Activated CD8-positive, alpha-beta memory T cell treated with anti-CD3 and anti-CD28 coated beads for 36 hours (primary cell): Measurements from ENCODE around the gene RAB1B. TPM values are rescaled to one million over a fixed set of nuclear protein-coding genes. Genes with fewer than 3 reads are reported as not detected.

Experiments
- CTCF ChIA-PET: fragments of 350-600 bp; sonication (Branson Sonifier 250); formaldehyde crosslinking; loops from one replicate; lab custom pipeline; 2021; ENCODE audit warnings: antibody characterized with exemption; lab: Charles Lee
- POLR2A ChIA-PET: fragments of 350-600 bp; sonication (Branson Sonifier 250); formaldehyde crosslinking; loops from one replicate; lab custom pipeline; 2021; ENCODE audit warnings: antibody characterized with exemption; lab: Charles Lee
- total RNA-seq, 2 experiments: library from RNA; stranded (reverse); gene quantifications; one replicate each; pipeline ENCODE4 v1.2.3, GENCODE V29; 2021

Gene RAB1B
- 100 to 1,000 TPM; 118 TPM for total RNA-seq

DNA sequence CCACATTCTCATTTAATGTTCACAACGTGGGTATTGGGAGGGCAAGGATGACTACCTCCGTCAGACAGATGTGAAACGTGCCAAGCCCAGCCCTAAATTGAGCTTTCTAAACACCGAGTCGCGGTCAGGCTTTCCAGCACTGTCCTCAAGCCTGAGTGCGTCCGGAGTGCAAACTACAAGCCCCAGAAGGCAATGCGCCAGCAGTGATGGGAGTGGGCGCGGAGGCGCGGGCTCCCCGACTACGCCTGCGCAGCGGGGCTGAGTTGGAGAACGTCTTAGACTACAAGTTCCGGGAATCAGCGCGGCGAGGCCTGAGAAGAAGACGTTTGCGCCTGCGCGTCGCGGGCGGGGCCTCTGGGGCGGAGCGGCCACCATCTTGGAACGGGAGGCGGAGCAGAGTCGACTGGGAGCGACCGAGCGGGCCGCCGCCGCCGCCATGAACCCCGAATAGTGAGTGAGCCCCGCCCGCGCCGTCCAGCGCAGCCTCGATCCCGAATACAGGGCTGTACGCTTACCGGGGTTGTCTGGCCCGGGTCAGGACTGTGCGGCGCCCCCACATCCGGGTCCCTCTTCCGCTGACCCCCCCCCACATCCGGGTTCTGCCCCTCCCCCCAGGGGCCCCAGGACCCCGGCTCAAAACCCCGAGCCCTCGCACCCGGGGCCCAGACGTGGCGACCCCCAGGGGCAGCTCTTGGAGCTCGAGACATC is at the start of gene RAB1B:
TSS of gene RAB1B (plus strand) at position 396 of the 708 bp plus-strand sequence. CDS start at position 437, 41 bp downstream.
- POLR2A ChIA-PET = interaction anchor here (0.6 to 1.3 kb wide), 3 partner anchors 21 to 133 kb away, joined by 5 to 8 read pairs (median 8); partner anchors contain the start of gene YIF1A
- CTCF ChIA-PET = interaction anchor here (0.8 to 1.5 kb wide), 6 partner anchors 12 to 170 kb away, joined by 3 to 4 read pairs (median 3); partner anchors contain the start of genes MRPL11 and YIF1A

- CTCF ChIA-PET = no interaction called here
- POLR2A ChIA-PET = no interaction called here
These were observed 49.4 kb upstream of the RAB1B start for GRCh38 chr11:66218846-66219620.

GRCh38 chr11:66219846-66220565 is 48.4 kb upstream of the RAB1B start:
- POLR2A ChIA-PET = interaction anchor here (0.6 kb wide), 1 partner anchor 94 kb away, joined by 4 read pairs; no protein-coding TSS in a partner anchor
- CTCF ChIA-PET = interaction anchor here (1.5 kb wide), 1 partner anchor 291 kb away, joined by 3 read pairs; the partner anchor contains the start of gene BBS1

- ChIA-PET POLR2A (interaction anchor here (0.6 kb wide), 1 partner anchor 94 kb away, joined by 4 read pairs; no protein-coding TSS in a partner anchor), CTCF (interaction anchor here (1.5 to 2.4 kb wide), 2 partner anchors 45 to 290 kb away, joined by 3 to 9 read pairs; partner anchors contain the start of gene BBS1)
These were observed 47.9 kb upstream of the RAB1B start for GRCh38 chr11:66220566-66220935.

- POLR2A ChIA-PET = no interaction called here
These were observed 47.4 kb upstream of the RAB1B start for GRCh38 chr11:66221012-66221411.

DNA sequence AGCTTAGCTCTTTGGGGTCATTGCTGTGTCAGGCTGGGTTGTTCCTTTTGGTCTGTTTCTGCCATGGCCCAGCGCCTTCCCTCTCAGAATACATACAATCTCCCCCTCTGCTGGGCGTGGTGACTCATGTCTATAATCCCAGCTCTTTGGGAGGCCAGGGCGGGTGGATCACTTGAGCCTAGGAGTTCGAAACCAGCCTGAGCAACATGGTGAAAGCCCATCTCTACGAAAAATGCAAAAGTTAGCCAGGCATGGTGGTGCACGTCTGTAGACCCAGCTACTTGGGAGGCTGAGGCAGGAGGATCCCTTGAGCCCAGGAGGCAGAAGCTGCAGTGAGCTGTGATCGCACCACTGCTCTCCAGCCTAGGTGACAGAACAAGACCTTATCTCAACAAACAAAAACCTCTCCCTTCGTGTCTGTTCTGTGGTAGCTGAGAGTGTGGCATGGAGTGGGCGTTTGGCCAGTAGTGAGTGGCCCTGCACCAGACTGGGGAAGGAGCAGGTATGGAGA is 46.7 kb upstream of the RAB1B start:
- ChIA-PET POLR2A (interaction anchor here (0.7 kb wide), 1 partner anchor 67 kb away, joined by 3 read pairs; the partner anchor contains the start of gene YIF1A), CTCF (interaction anchor here (0.7 to 2.4 kb wide), 14 partner anchors 8 to 227 kb away, joined by 3 to 9 read pairs (median 4); partner anchors contain the start of gene YIF1A)

More at GRCh38 chr11:66221012-66221411, 47.4 kb upstream of the RAB1B start:
- CTCF ChIA-PET = interaction anchor here (1.5 to 2.4 kb wide), 4 partner anchors 41 to 290 kb away, joined by 3 to 9 read pairs (median 6); partner anchors contain the start of genes BBS1 and YIF1A

GRCh38 chr11:66222358-66223149 is 45.9 kb upstream of the RAB1B start:
- ChIA-PET CTCF (interaction anchor here (0.7 to 2.4 kb wide), 26 partner anchors 9 to 736 kb away, joined by 3 to 9 read pairs (median 4); partner anchors contain the start of genes CNIH2, PC, RAB1B and YIF1A), POLR2A (interaction anchor here (0.6 kb wide), 1 partner anchor 36 kb away, joined by 3 read pairs; no protein-coding TSS in a partner anchor)

GRCh38 chr11:66224226-66224855 is 44.1 kb upstream of the RAB1B start:
- ChIA-PET CTCF (interaction anchor here (0.7 to 1.5 kb wide), 5 partner anchors 60 to 448 kb away, joined by 3 to 4 read pairs (median 4); no protein-coding TSS in a partner anchor), POLR2A (interaction anchor here (0.7 kb wide), 1 partner anchor 37 kb away, joined by 3 read pairs; no protein-coding TSS in a partner anchor)

- CTCF ChIA-PET = interaction anchor here (1.4 to 1.5 kb wide), 2 partner anchors 60 to 151 kb away, joined by 3 to 4 read pairs; no protein-coding TSS in a partner anchor
- POLR2A ChIA-PET = no interaction called here
These were observed 43.4 kb upstream of the RAB1B start for GRCh38 chr11:66225066-66225465.

GRCh38 chr11:66226101-66226500 is 42.3 kb upstream of the RAB1B start:
- POLR2A ChIA-PET = no interaction called here
- CTCF ChIA-PET = interaction anchor here (0.6 to 1.5 kb wide), 3 partner anchors 59 to 152 kb away, joined by 3 to 5 read pairs (median 4); no protein-coding TSS in a partner anchor

DNA sequence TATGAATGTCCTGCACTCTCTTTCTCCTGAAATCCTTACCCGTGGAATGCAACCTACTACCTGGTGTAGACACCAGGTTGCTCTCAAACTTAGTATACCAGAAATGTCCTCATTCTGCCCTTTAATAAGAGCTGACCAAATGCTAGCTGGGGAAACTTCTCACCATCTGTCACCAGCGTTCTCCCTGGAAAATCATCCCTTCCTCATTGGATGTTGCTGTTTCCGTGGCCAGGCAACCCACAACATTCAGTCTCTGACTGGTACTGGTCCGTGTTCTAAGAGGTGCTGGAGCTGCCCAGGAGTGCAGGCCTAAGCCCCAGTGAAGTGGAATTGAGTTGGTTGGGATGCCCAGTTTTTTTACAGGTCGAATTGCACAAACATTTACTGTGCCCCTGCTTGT is 40.7 kb upstream of the RAB1B start:
- ChIA-PET POLR2A (no interaction called here), CTCF (interaction anchor here (0.8 kb wide), 1 partner anchor 55 kb away, joined by 4 read pairs; no protein-coding TSS in a partner anchor)

DNA sequence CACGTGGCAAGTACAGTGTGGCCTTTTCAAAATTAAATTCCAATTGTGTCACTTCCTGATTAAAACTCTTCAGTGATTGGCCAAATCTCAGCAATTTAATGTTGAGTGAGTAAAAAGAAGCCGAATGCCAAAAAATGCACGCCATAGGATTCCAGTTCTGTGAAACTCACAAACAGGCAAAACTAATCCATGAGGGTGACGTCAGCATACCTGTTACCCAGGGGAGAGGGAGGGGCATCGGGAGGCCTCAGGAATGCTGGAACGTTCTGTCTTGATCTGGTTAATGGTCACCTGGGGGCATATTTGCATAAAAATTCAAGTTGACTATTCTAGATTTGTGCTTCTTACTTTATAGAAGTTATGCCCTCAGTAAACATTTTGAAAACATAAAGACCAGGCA is 39.9 kb upstream of the RAB1B start:
- ChIA-PET POLR2A (interaction anchor here (0.6 kb wide), 1 partner anchor 54 kb away, joined by 3 read pairs; no protein-coding TSS in a partner anchor), CTCF (no interaction called here)

GRCh38 chr11:66230156-66230555 is 38.3 kb upstream of the RAB1B start:
- ChIA-PET POLR2A (no interaction called here), CTCF (no interaction called here)

DNA sequence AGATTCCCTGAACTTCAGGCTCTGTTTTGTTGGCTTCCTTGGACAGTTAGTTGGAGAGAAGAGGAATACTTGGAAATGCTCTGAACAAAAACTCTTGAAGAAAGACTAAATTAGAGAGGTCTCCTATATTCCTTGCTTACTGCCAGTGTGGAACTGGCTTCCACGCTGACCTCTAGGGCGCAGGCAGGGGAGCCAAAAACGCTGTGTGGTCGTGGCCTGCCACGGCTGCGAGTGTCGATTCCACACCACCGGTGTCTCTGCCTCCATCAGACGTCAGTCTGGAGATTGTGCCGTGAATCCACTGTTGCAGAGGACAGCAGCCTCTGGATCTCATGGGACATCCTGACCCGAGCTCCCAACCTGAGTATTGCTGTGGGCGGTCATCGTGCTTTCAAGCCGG is 37.5 kb upstream of the RAB1B start:
- ChIA-PET POLR2A (no interaction called here), CTCF (interaction anchor here (1.3 kb wide), 1 partner anchor 9 kb away, joined by 4 read pairs; no protein-coding TSS in a partner anchor)

DNA sequence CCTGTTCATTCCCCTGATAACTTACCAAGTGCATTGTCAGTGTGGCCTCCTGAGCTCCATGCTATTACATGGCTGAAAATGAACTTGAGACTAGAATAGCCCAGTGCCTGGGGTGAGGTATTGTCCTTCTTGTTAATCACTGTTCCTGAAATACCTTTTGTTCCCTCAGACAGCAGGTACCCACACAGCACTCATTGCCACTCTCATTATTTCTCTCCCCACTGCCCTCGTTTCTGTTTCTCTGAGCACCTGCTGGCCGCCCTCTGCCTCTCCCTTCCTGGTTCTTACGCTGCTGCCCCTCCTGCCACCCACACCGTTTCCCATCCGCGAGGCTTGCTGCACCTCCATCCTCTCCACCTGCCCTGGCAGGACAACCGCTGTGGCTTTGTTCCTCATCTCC is 36.9 kb upstream of the RAB1B start:
- CTCF ChIA-PET = interaction anchor here (1.3 kb wide), 1 partner anchor 10 kb away, joined by 4 read pairs; no protein-coding TSS in a partner anchor
- POLR2A ChIA-PET = no interaction called here

GRCh38 chr11:66232769-66233168 is 35.7 kb upstream of the RAB1B start:
- CTCF ChIA-PET = no interaction called here

DNA sequence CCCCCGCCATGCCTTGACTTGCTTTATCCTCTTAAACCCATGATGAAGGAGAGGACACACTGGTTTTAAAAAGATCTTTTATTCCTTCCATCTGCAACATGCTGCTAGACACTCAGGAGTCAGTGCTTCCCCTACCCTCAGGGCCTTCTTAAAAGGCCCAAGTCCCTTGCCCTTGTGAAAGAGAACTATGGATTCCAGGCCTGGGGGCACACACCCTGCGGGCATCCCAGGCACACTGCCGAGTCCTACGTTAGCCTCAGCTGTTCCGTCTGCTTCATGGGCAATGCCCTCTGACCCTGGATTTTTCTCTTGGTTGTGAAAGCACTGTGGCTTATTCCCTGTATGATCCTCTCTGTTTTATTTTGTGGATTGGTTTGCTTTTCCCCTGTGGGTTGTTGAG is 35.1 kb upstream of the RAB1B start:
- POLR2A ChIA-PET = no interaction called here

More at GRCh38 chr11:66232769-66233168, 35.7 kb upstream of the RAB1B start:
- POLR2A ChIA-PET = no interaction called here

More for the DNA sequence above, 35.1 kb upstream of the RAB1B start:
- CTCF ChIA-PET = interaction anchor here (1.3 to 2.2 kb wide), 2 partner anchors 35 to 165 kb away, joined by 3 to 4 read pairs; no protein-coding TSS in a partner anchor
